Thyroid gland (tissue), 4 donors: ENCODE data around the gene TMEM269. TPM values are rescaled to one million over a fixed set of nuclear protein-coding genes. Genes with fewer than 3 reads are reported as not detected.

Experiments used
- DNase-seq, 2 donors: peaks; one replicate each; pipeline ENCODE4 v3.0.0-alpha.2; 2019
- H3K27ac ChIP-seq, 3 donors: fragments of 200-600 bp; sonication (generic); 1 replicate in 2 of 3; 2 replicates in 1 of 3; pipeline ENCODE4 v1.5.1; 2016 to 2019; ENCODE audit warnings: mild to moderate bottlenecking in 1 of 3, moderate library complexity in 1 of 3
- H3K27me3 ChIP-seq: fragments of 200-600 bp; sonication (generic); one replicate; pipeline ENCODE4 v1.5.1; 2019
- H3K36me3 ChIP-seq, 2 donors: fragments of 200-600 bp; sonication (generic); one replicate each; pipeline ENCODE4 v1.5.1; 2016 to 2019
- H3K4me1 ChIP-seq, 2 donors: fragments of 200-600 bp; sonication (generic); one replicate each; pipeline ENCODE4 v1.5.1; 2017 to 2019
- H3K4me3 ChIP-seq, 3 donors: fragments of 200-600 bp; sonication (generic); replicated peaks in 1 of 3; 1 replicate in 2 of 3; 2 replicates in 1 of 3; pipeline ENCODE4 v1.5.1; 2016; ENCODE audit warnings: mild to moderate bottlenecking in 1 of 3
- H3K9me3 ChIP-seq: fragments of 200-600 bp; sonication (generic); one replicate; pipeline ENCODE4 v1.5.1; 2017
- POLR2A ChIP-seq, 2 donors: fragments of 450-650 bp; IDR thresholded peaks; one replicate each; pipeline ENCODE4 v1.6.1; 2017; ENCODE audit warnings: antibody characterized with exemption in 2 of 2, mild to moderate bottlenecking in 2 of 2, moderate library complexity in 1 of 2
- WGBS, 2 donors: methylation state at CpG; one replicate each; pipeline ENCODE4 v1.1.5; 2017; 5-methylcytosine and 5-hydroxymethylcytosine counted together
- intact Hi-C: fragments of 100-400 bp; cut with DNase I; formaldehyde crosslinking; loops from one replicate; pipeline ENCODE4 v1.15.1; 2023
- total RNA-seq, 4 donors: library from RNA; depleted of rRNA; stranded (reverse); fragments of >200 nt; gene quantifications; one replicate each; pipeline ENCODE4 v1.2.3, GENCODE V29; 2016
- TF ChIP-seq, protein P1 (sequence below), 6 experiments: fragments of 200-600 bp in 3 of 6; fragments of 450-650 bp in 3 of 6; sonication (generic) in 3 of 6; IDR thresholded peaks; one replicate each; pipeline ENCODE4 v1.5.1; 2016 to 2019; ENCODE audit warnings: antibody characterized with exemption in 6 of 6, mild to moderate bottlenecking in 2 of 6, inconsistent platforms in 1 of 6, moderate library complexity in 1 of 6

Gene TMEM269
- total RNA-seq, 4 donors from 2014 or later: 0.11 to 2.6 TPM; not detected in 2

DNA sequence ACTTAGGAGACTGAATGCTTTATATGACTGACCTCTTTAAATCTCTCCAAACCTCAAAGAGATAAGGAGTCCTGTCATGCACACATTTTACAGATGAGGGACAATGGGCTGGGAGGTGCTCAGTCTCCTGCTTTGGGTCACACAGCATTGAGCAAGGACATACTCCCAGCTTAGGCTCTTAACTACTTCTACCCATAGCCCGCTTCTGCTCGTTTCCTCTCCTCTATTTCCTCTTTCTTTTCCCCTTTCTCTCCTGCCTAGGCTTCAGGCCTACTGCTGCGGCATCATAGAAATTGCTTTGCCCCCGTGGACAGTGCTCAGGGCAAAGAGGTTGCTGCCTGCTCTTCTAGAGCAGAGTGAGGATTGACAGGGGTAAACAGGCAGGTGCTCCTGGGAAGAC is 49.2 kb downstream of the TMEM269 start:
- 86 to 89% methylated on average over 4 of the region's 4 CpGs for WGBS, 2 donors
- TF ChIP-seq, protein P1, sequence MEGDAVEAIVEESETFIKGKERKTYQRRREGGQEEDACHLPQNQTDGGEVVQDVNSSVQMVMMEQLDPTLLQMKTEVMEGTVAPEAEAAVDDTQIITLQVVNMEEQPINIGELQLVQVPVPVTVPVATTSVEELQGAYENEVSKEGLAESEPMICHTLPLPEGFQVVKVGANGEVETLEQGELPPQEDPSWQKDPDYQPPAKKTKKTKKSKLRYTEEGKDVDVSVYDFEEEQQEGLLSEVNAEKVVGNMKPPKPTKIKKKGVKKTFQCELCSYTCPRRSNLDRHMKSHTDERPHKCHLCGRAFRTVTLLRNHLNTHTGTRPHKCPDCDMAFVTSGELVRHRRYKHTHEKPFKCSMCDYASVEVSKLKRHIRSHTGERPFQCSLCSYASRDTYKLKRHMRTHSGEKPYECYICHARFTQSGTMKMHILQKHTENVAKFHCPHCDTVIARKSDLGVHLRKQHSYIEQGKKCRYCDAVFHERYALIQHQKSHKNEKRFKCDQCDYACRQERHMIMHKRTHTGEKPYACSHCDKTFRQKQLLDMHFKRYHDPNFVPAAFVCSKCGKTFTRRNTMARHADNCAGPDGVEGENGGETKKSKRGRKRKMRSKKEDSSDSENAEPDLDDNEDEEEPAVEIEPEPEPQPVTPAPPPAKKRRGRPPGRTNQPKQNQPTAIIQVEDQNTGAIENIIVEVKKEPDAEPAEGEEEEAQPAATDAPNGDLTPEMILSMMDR (IDR thresholded peaks at IDR 0.05): no peak
- no peak for TF ChIP-seq POLR2A (IDR thresholded peaks at IDR 0.05)
- H3K4me3 ChIP-seq: no peak overlapping the region

DNA sequence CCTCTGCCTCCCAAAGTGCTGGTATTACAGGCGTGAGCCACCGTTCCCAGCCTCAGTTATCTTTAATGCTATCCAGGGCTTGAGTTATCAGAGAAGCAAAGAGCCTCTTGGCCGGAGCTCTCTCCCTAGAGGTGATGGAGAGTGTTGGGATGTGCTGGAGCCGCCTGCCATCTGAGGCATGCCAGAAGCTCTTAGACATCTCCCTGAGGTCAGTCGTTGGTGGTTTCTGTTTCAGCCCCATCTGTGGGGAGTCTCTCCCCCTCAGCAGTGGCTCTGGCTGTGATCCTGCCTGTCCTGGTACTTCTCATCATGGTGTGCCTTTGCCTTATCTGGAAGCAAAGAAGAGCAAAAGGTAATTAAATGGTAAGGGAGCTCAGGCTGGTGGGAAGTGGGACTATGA is 50.0 kb downstream of the TMEM269 start:
- H3K27ac ChIP-seq: no peak overlapping the region
- no peak for TF ChIP-seq POLR2A (IDR thresholded peaks at IDR 0.05)
- TF ChIP-seq, protein P1 (IDR thresholded peaks at IDR 0.05): no peak
- intact Hi-C loops: no loop called here

More for the DNA sequence above, 49.2 kb downstream of the TMEM269 start:
- Histone ChIP-seq H3K36me3 (peaks cover 0 to 3% of the 10 kb centered on the region in 2 donors), H3K27me3 (no peaks in the 10 kb centered on the region), H3K4me1 (no peaks in the 10 kb centered on the region), H3K27ac (no peak overlapping the region), H3K9me3 (no peaks in the 10 kb centered on the region)
- DNase-seq: no peak
- intact Hi-C loops: no loop called here

DNA sequence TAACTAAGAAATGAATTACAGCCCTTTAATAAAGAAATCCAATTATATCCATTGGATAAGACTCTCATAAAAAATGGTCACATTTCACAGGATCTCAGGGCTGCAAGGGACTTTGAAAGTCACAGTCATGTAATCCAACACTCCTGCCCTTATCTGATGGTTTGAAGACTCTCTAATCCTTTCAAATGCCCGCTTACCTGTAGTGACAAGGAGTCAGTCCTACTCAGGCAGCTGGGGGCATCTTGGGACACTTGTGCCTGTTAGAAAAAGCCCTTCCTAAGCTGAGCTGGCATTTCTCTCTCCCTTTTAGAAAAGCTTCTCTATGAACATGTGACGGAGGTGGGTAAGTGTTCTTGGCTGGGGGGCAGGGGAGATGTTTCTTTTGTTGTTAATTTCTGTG is 50.6 kb downstream of the TMEM269 start:
- Histone ChIP-seq H3K27ac (no peak overlapping the region), H3K27me3 (no peaks in the 10 kb centered on the region), H3K9me3 (no peaks in the 10 kb centered on the region), H3K4me3 (no peak overlapping the region), H3K4me1 (no peaks in the 10 kb centered on the region), H3K36me3 (peaks cover 0 to 3% of the 10 kb centered on the region in 2 donors)
- intact Hi-C loops: no loop called here
- no peak for TF ChIP-seq POLR2A (IDR thresholded peaks at IDR 0.05)
- TF ChIP-seq, protein P1 (IDR thresholded peaks at IDR 0.05): no peak
- 91 to 96% methylated on average over 2 of the region's 2 CpGs for WGBS, 2 donors
- DNase-seq: no peak

More for the DNA sequence above, 50.0 kb downstream of the TMEM269 start:
- Histone ChIP-seq H3K27me3 (no peaks in the 10 kb centered on the region), H3K4me3 (no peak overlapping the region), H3K36me3 (peaks cover 0 to 3% of the 10 kb centered on the region in 2 donors), H3K9me3 (no peaks in the 10 kb centered on the region), H3K4me1 (no peaks in the 10 kb centered on the region)
- 75 to 76% methylated on average over 5 of the region's 5 CpGs for WGBS, 2 donors
- DNase-seq: no peak

DNA sequence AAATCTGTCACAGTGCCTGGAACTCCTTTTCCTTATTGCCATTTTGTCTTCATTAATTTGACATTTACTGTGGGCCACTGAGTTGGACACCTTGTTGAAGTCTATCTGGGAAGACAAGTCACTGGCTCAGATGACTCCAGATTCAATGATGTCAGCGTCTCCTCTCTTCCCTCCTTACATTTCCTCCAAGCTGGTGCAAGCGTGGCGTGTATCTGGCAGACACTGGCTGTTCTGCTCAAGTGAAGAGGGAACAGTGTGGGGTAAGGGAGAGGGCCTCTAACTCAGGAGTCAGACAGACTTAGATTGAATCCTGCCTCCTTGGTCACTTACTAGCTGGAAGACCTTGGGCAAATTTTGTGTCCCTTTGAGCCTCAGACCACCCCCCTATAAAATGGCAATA is 52.9 kb downstream of the TMEM269 start:
- no peak for TF ChIP-seq POLR2A (IDR thresholded peaks at IDR 0.05)
- TF ChIP-seq, protein P1 (IDR thresholded peaks at IDR 0.05): no peak
- Histone ChIP-seq H3K36me3 (peaks cover 0 to 9% of the 10 kb centered on the region in 2 donors), H3K4me3 (no peak overlapping the region), H3K27me3 (no peaks in the 10 kb centered on the region), H3K4me1 (no peaks in the 10 kb centered on the region), H3K27ac (no peak overlapping the region), H3K9me3 (no peaks in the 10 kb centered on the region)
- DNase-seq: no peak
- intact Hi-C loops: no loop called here
- 61 to 67% methylated on average over 3 of the region's 3 CpGs for WGBS, 2 donors

DNA sequence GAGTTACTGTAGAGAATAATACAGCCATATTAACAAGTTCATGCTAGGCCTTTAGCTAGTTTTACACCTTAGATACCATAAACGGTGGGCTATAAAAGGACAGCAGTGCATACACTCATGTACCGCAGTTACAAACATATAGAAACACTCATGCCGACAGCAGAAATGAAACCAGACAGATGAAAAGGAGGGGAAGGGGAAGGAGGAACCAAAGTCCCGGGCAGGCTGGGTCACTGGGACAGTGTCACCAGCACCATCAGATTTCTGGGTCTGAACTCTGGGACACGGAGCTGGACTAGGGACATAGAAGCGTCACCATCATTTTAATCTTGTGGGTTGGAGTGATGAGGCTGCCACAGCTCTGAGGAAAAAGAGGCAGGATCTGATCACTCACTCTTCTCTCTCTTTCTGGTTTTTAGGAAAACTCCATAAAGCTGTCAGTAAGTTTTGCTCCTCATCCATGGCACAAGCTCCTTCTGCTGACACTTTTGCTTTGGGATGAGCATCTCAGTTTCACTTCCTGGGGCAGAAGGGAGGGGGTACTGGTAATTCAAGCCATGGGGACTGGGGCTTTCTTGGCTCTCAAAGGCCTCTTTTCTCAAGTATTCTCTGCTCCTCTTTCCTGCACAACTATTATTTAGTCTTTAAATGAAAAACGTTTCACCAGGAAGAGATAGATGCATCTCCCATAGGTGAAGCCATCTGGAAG is 53.8 kb downstream of the TMEM269 start:
- Histone ChIP-seq H3K27me3 (no peaks in the 10 kb centered on the region), H3K9me3 (no peaks in the 10 kb centered on the region), H3K4me3 (no peak overlapping the region), H3K27ac (no peak overlapping the region), H3K4me1 (no peaks in the 10 kb centered on the region), H3K36me3 (peaks cover 0 to 9% of the 10 kb centered on the region in 2 donors)
- TF ChIP-seq POLR2A (IDR thresholded peaks at IDR 0.05): no peak
- TF ChIP-seq, protein P1 (IDR thresholded peaks at IDR 0.05): no peak
- WGBS, 2 donors: 88 to 91% methylated on average over 7 of the region's 7 CpGs
- no peak for DNase-seq
- intact Hi-C loops: no loop called here
